Fibroblast of skin of abdomen (primary cell): Measurements from ENCODE around the gene CT45A6. TPM values are rescaled to one million over a fixed set of nuclear protein-coding genes. Genes with fewer than 3 reads are reported as not detected.
"Not testable (repeated sequence)": the region's sequence is repeated elsewhere in the genome, so short reads cannot be mapped to it uniquely, and the experiment has no call there.

Experiments used
- DNase-seq: peaks from one replicate; pipeline ENCODE4 v3.0.0-alpha.2; 2013
- polyA plus RNA-seq, 2 experiments: library from polyadenylated mRNA; unstranded; fragments of 120-200 nt; gene quantifications; one replicate each; pipeline ENCODE4 v1.2.1, GENCODE V29; 2013; ENCODE audit not compliant: insufficient read length in 2 of 2

The CT45A6 gene
- polyA plus RNA-seq (2013, experiment 1 of 2; ENCODE audit: insufficient read length) = not detected
- not detected for polyA plus RNA-seq (2013, experiment 2 of 2; ENCODE audit: insufficient read length)

- not testable (repeated sequence) for DNase-seq
Measured at GRCh38 chrX:135802687-135803086, at the start of gene CT45A6. TSS of gene CT45A6 (minus strand) at chrX:135802787. CDS start at chrX:135798993, 3,794 bp downstream.

GRCh38 chrX:135837180-135837579 lies 34.6 kb upstream of the CT45A6 start, which contains the start of gene CT45A7:
TSS of gene CT45A7 (minus strand) at chrX:135837280. CDS start at chrX:135833533, 3,747 bp downstream.
- not testable (repeated sequence) for DNase-seq

GRCh38 chrX:135819912-135820311 lies 17.3 kb upstream of the CT45A6 start, which contains the start of gene CT45A2:
TSS of gene CT45A2 (minus strand) at chrX:135820012. CDS start at chrX:135816265, 3,747 bp downstream.
- not testable (repeated sequence) for DNase-seq

- not testable (repeated sequence) for DNase-seq
Measured at GRCh38 chrX:135785403-135785802, 17.2 kb downstream of the CT45A6 start, which contains the start of gene CT45A5. TSS of gene CT45A5 (minus strand) at chrX:135785503. CDS start at chrX:135781729, 3,774 bp downstream.

GRCh38 chrX:135768091-135768490 lies 34.5 kb downstream of the CT45A6 start, which contains the start of gene CT45A3:
TSS of gene CT45A3 (minus strand) at chrX:135768191. CDS start at chrX:135764444, 3,747 bp downstream.
- DNase-seq = not testable (repeated sequence)

GRCh38 chrX:135744739-135745138 lies 57.8 kb downstream of the CT45A6 start:
- not testable (repeated sequence) for DNase-seq
